HS-27A (cell line): ENCODE data around the gene PITRM1.
A peak's percentile ranks its signal among the peaks of the same experiment; 100 is the strongest.

ENCODE experiments used
- DNase-seq: peaks from one replicate; pipeline ENCODE4 v3.0.0-alpha.2; 2012; ENCODE audit warnings: low read depth, missing footprints

Gene PITRM1

GRCh38 chr10:3100856-3101640 lies 71.5 kb downstream of the PITRM1 start:
- DNase-seq: no peak

- DNase-seq: no peak
Measured at GRCh38 chr10:3100093-3100792, 72.3 kb downstream of the PITRM1 start.

- no peak for DNase-seq
Measured at GRCh38 chr10:3099291-3100092, 73.1 kb downstream of the PITRM1 start.

- no peak for DNase-seq
Measured at GRCh38 chr10:3098689-3099088, 73.9 kb downstream of the PITRM1 start.

GRCh38 chr10:3097160-3097559 lies 75.4 kb downstream of the PITRM1 start:
- DNase-seq: no peak

GRCh38 chr10:3096149-3096548 lies 76.4 kb downstream of the PITRM1 start:
- DNase-seq: no peak

GRCh38 chr10:3095373-3096139 lies 77.0 kb downstream of the PITRM1 start:
- peak; percentile 87 for DNase-seq

GRCh38 chr10:3094609-3095036 lies 78.0 kb downstream of the PITRM1 start:
- no peak for DNase-seq

GRCh38 chr10:3093996-3094395 lies 78.6 kb downstream of the PITRM1 start:
- no peak for DNase-seq

- no peak for DNase-seq
Measured at GRCh38 chr10:3091921-3092320, 80.7 kb downstream of the PITRM1 start.

- DNase-seq: peak; percentile 40
Measured at GRCh38 chr10:3090914-3091787, 81.4 kb downstream of the PITRM1 start.

GRCh38 chr10:3090388-3090787 lies 82.2 kb downstream of the PITRM1 start:
- DNase-seq: no peak
